Aorta (tissue), 5 donors: ENCODE results near the gene RFX1. TPM values are rescaled to one million over a fixed set of nuclear protein-coding genes. Genes with fewer than 3 reads are reported as not detected.
"Not testable (repeated sequence)": the region's sequence is repeated elsewhere in the genome, so short reads cannot be mapped to it uniquely, and the experiment has no call there.

ENCODE experiments used
- ATAC-seq: fragments of 200-7000 bp; cut with Tn5 transposase; one replicate; pipeline ENCODE4 v1.9.1; 2022; ENCODE audit warnings: moderate library complexity; ENCODE audit not compliant: low FRiP score
- DNase-seq, 2 donors: peaks; one replicate each; pipeline ENCODE4 v3.0.0-alpha.2; 2020
- H3K27ac ChIP-seq, 2 donors: one replicate each; pipeline ENCODE4 v1.5.1; 2013; ENCODE audit warnings: low read length in 2 of 2, mild to moderate bottlenecking in 2 of 2, moderate library complexity in 2 of 2, control low read depth in 1 of 2, inconsistent platforms in 1 of 2, low read depth in 1 of 2
- H3K27me3 ChIP-seq, 2 donors: one replicate each; pipeline ENCODE4 v1.6.1; 2013; ENCODE audit warnings: control low read depth in 1 of 2, low read length in 1 of 2, mild to moderate bottlenecking in 1 of 2, moderate library complexity in 1 of 2; ENCODE audit not compliant: insufficient read depth in 2 of 2, control insufficient read depth in 1 of 2
- H3K36me3 ChIP-seq, 2 donors: one replicate each; pipeline ENCODE4 v1.6.1; 2013; ENCODE audit warnings: control low read depth in 1 of 2, low read length in 1 of 2, mild to moderate bottlenecking in 1 of 2; ENCODE audit not compliant: insufficient read depth in 2 of 2, control insufficient read depth in 1 of 2
- H3K4me1 ChIP-seq, 2 donors: one replicate each; pipeline ENCODE4 v1.6.1; 2013; ENCODE audit warnings: low read length in 2 of 2, control low read depth in 1 of 2, mild to moderate bottlenecking in 1 of 2, moderate library complexity in 1 of 2; ENCODE audit not compliant: insufficient read depth in 2 of 2, control insufficient read depth in 1 of 2
- H3K4me3 ChIP-seq, 2 donors: one replicate each; pipeline ENCODE4 v1.5.1; 2013; ENCODE audit warnings: low read length in 2 of 2, control low read depth in 1 of 2, mild to moderate bottlenecking in 1 of 2
- H3K9me3 ChIP-seq: one replicate; pipeline ENCODE4 v1.6.1; 2013; ENCODE audit warnings: mild to moderate bottlenecking, low read length; ENCODE audit not compliant: control insufficient read depth
- WGBS, 2 donors: extraction: QIAGEN DNeasy Blood & Tissue Kit; methylation state at CpG; one replicate each; pipeline ENCODE4 v1.1.7; 2013; 5-methylcytosine and 5-hydroxymethylcytosine counted together
- intact Hi-C, 2 donors: fragments of 100-400 bp; cut with DNase I; formaldehyde crosslinking; loops; one replicate each; pipeline versions ENCODE4 v1.14.2 to v1.15.0; 2022
- polyA plus RNA-seq, 2 donors: library from polyadenylated mRNA; stranded (reverse); fragments of 200-250 nt; gene quantifications; one replicate each; pipeline ENCODE4 v1.2.3, GENCODE V29; 2013
- total RNA-seq, 2 donors: library from RNA; stranded (reverse); fragmentation: NEBNext Ultra II Directional; extraction: Animal tissue kit (Norgen Biotek cat#: 25700); gene quantifications; one replicate each; pipeline ENCODE4 v1.2.1, GENCODE V29; 2021
- donor health status: healthy with polysubstance abuse.
- donor health status: Bipolar disorder and iron deficiency.
- donor health status: DM: no; HTN: no; CAD: no.
- donor health status: DM: no; HTN: no; CAD: no.
- donor health status: DM: yes; HTN: yes; CAD: no.

RFX1 gene
- total and polyA plus RNA-seq, 4 donors, result 1.9 to 17.7 (median 8.1) TPM

DNA sequence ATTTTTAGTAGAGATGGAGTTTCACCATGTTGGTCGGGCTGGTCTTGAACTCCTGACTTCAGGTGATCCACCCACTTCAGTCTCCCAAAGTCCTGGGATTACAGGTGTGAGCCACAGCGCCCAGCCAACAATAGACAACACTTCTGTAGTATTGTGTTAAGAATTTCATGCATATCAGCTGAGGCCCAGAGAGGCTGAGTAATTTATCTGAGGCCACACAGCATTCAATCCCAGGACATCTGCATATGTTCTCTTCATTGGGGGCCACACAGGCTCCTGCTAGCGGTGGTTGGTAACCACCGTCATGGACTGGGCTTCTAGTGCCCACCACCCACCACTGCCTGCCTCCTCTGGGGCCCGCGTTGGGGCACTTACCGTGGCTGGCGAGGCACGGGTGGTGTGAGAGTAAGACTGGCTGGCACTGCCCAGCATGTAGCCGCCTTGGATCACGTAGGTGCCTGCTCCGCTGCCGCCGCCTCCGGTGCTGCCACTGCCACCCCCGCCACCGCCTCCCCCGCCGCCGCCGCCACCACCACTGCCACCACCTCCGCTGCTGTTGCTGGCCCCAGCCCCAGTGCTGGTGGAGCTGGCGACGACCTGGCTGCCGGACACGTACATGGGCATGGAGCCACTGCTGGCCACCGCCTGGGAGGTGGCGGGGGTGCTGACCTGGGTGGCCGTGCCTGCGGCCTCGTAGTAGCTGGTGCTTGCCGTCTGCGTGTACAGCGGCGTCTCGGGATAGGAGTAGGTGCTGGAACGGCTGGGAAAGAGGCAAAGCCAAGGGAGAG, 33.6 kb downstream of the RFX1 start:
- 91 to 93% methylated on average over 37 of the region's 37 CpGs for WGBS, 2 donors
- intact Hi-C loops, result no loop called here
- Histone ChIP-seq H3K9me3 (no peaks in the 10 kb centered on the region), H3K4me1 (no peaks in the 10 kb centered on the region), H3K36me3 (no peaks in the 10 kb centered on the region), H3K27me3 (no peaks in the 10 kb centered on the region), H3K4me3 (no peak overlapping the region), H3K27ac (no peak overlapping the region)
- ATAC-seq (no peak), DNase-seq (peak in 1 of 2 donors; percentile 67)

DNA sequence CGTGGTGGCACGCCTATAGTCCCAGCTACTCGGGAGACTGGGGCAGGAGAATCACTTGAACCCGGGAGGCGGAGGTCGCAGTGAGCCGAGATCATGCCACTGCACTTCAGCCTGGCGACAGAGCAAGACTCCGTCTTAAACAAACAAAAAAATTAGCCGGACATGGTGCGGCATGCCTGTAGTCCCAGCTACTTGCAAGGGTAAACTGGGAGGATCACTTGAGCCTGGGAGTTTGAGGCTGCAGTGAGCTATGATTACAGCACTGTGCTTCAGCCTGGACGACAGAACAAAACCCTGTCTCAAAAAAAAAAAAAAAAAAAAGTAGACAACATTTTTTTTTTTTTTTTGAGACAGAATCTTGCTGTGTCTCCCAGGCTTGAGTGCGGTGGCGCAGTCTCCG, 34.3 kb downstream of the RFX1 start:
- intact Hi-C loops, result not testable (repeated sequence)

DNA sequence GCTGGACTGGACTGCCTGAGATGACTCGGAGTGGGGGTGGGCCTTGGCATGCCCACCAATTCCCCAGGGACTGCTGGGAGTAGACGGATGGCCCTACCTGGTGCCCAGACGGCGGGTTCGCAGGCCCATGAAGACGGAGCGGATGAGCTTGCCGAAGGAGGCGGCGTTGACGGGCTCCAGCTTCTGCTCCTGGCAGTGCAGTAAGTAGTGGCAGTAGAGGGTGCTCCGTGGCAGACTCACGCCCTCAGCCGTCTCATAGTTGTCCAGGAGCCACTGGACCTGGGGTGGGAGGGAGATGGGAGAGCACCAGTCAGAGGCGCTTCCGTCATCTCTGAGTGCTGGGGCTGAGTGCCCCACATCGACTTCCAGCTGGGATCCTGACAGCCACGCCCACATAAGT, 36.2 kb downstream of the RFX1 start:
- WGBS, 2 donors, result 89% methylated on average over 18 of the region's 18 CpGs
- DNase-seq (peak in 1 of 2 donors; percentile 73), ATAC-seq (no peak)
- no peak overlapping the region for H3K4me3 ChIP-seq
- no peaks in the 10 kb centered on the region for H3K36me3 ChIP-seq
- no peak overlapping the region for H3K27ac ChIP-seq
- H3K9me3 ChIP-seq, result no peaks in the 10 kb centered on the region
- H3K4me1 ChIP-seq, result no peaks in the 10 kb centered on the region
- intact Hi-C loops, result no loop called here
- no peaks in the 10 kb centered on the region for H3K27me3 ChIP-seq

More for the DNA sequence above, 34.3 kb downstream of the RFX1 start:
- ATAC-seq, H3K4me3 ChIP-seq, H3K27me3 ChIP-seq, DNase-seq, H3K4me1 ChIP-seq, H3K9me3 ChIP-seq, H3K27ac ChIP-seq, H3K36me3 ChIP-seq: not testable (repeated sequence)
- 85 to 86% methylated on average over 15 of the region's 15 CpGs for WGBS, 2 donors

GRCh38 chr19:13968999-13969398, 37.1 kb downstream of the RFX1 start:
- Histone ChIP-seq H3K4me3 (no peak overlapping the region), H3K27ac (no peak overlapping the region), H3K36me3 (no peaks in the 10 kb centered on the region), H3K27me3 (no peaks in the 10 kb centered on the region), H3K9me3 (no peaks in the 10 kb centered on the region), H3K4me1 (no peaks in the 10 kb centered on the region)
- 91 to 92% methylated on average over 18 of the region's 18 CpGs for whole genome bisulfite sequencing, 2 donors
- no peak for DNase-seq
- ATAC-seq, result no peak
- intact Hi-C loops, result no loop called here

DNA sequence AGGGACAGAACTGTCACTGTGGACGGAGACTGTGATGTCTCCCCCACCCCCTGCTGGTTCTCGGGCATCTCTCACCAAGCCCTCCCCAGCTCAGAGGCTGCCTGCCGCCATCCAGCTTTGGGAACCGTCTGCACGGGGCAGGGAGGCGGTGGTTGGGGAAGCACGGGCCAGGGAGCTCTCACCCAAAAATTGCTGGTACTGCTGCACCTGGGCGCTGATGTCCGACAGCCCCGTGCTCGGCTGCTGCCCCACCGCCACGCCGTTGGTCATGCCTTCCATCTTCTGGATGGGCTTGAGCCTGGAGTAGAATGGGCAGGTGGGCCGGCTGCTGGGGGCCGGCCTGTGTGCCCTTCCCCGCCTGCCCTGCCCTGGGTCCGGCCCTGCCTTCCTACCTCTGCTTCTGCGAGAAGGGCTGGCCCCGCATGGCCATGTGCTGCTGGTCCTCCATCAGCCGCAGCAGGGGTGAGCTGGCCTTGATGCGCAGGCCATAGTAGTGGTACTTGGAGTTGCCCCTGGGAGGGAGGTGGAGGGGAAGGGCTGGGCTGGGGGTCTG, 37.7 kb downstream of the RFX1 start:
- no peak for DNase-seq
- WGBS, 2 donors, result 93% methylated on average over 22 of the region's 22 CpGs
- Histone ChIP-seq H3K27me3 (no peaks in the 10 kb centered on the region), H3K27ac (no peak overlapping the region), H3K4me1 (no peaks in the 10 kb centered on the region), H3K4me3 (no peak overlapping the region), H3K36me3 (no peaks in the 10 kb centered on the region), H3K9me3 (no peaks in the 10 kb centered on the region)
- intact Hi-C loops, result no loop called here
- ATAC-seq, result no peak

DNA sequence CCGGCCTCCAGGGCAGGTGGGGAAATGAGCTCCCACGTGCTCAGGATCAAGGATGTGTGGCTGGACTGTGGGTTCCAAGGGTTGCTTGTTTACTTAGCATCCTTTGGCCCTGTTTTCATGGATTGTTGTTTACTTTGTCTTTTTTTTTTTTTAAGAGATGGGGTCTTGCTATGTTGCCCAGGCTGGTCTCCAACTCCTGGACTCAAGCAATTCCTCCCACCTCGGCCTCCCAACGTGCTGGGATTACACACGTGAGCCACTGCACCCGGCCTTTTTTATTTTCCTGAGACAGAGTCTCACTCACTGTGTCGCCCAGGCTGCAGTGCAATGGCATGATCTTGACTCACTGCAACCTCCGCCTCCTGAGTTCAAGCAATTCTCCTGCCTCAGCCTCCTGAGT, 38.9 kb downstream of the RFX1 start:
- H3K36me3 ChIP-seq, DNase-seq, ATAC-seq, H3K9me3 ChIP-seq, H3K4me3 ChIP-seq, H3K4me1 ChIP-seq, H3K27me3 ChIP-seq, H3K27ac ChIP-seq, intact Hi-C loops: not testable (repeated sequence)
- 93 to 94% methylated on average over 8 of the region's 8 CpGs for WGBS, 2 donors

GRCh38 chr19:13966684-13967128, 39.4 kb downstream of the RFX1 start:
- H3K27me3 ChIP-seq, result no peaks in the 10 kb centered on the region
- no peaks in the 10 kb centered on the region for H3K9me3 ChIP-seq
- no peak overlapping the region for H3K4me3 ChIP-seq
- no peak overlapping the region for H3K27ac ChIP-seq
- ATAC-seq, result no peak
- WGBS, 2 donors, result 93 to 97% methylated on average over 14 of the region's 14 CpGs
- H3K4me1 ChIP-seq, result no peaks in the 10 kb centered on the region
- intact Hi-C loops, result no loop called here
- peak in 1 of 2 donors; percentile 72 for DNase-seq
- H3K36me3 ChIP-seq, result no peaks in the 10 kb centered on the region

DNA sequence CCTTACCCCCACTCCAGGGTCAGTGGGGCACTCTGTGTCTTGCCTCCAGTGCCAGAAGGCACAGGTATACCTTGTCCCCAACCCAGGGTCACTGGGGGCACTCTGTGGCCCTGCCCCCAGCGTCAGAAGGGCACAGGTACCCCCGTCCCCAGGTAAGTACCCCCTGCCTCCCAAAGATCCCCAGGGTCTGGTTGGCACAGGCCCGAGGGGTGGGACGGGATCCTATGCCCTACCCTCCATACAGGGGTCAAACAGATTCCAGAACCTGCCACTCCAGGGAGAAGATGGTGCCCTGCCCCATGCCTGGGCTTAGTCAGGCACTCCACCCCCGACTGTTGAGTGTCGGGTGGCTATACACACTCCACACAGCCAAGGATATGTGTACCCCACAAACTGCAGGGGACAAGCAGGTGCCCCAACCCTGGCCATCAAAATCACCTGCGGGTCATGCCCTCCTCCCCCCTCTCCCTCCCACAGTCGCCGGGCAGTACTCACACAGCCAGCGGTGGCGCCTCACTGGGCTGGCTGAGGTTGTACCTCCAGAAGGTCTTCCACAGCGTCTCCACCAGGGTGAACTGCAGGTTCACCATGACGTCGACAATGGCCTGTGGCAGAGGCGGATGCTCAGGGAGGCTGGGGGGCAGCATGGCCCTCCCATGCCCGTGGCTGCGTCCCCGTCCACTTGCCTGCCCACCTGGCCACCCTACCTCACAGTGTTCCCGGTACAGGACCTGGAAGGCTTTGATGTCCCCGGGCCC, 40.0 kb downstream of the RFX1 start:
- ATAC-seq, result no peak
- Histone ChIP-seq H3K27me3 (no peaks in the 10 kb centered on the region), H3K36me3 (no peaks in the 10 kb centered on the region), H3K4me1 (no peaks in the 10 kb centered on the region), H3K27ac (no peak overlapping the region), H3K9me3 (no peaks in the 10 kb centered on the region), H3K4me3 (no peak overlapping the region)
- intact Hi-C loops, result no loop called here
- 92 to 96% methylated on average over 20 of the region's 20 CpGs for WGBS, 2 donors
- no peak for DNase-seq
